Osteoblast (primary cell): ENCODE measurements around the gene IGSF9B. TPM values are rescaled to one million over a fixed set of nuclear protein-coding genes. Genes with fewer than 3 reads are reported as not detected.

Experiments used
- DNase-seq: peaks from one replicate; pipeline ENCODE4 v3.0.0; 2011; ENCODE audit warnings: low spot score, mixed read lengths; ENCODE audit not compliant: insufficient read length; ENCODE audit errors: missing footprints
- H2AFZ ChIP-seq: 2 replicates; pipeline ENCODE4 v1.6.0; 2011; ENCODE audit warnings: mild to moderate bottlenecking, low read length
- H3K27ac ChIP-seq: 2 replicates; pipeline ENCODE4 v1.5.1; 2011; ENCODE audit warnings: mild to moderate bottlenecking, low read depth, low read length, moderate library complexity
- H3K27me3 ChIP-seq: 2 replicates; pipeline ENCODE4 v1.6.0; 2012; ENCODE audit warnings: mild to moderate bottlenecking, control low read depth, inconsistent platforms, low read length, moderate library complexity; ENCODE audit not compliant: insufficient read depth
- H3K36me3 ChIP-seq: 2 replicates; pipeline ENCODE4 v1.5.1; 2011; ENCODE audit warnings: mild to moderate bottlenecking, low read length, control low read depth, moderate library complexity; ENCODE audit not compliant: insufficient read depth
- H3K4me1 ChIP-seq: 2 replicates; pipeline ENCODE4 v1.5.1; 2011; ENCODE audit warnings: mild to moderate bottlenecking, low read length, control low read depth, moderate library complexity; ENCODE audit not compliant: insufficient read depth
- H3K4me2 ChIP-seq: 2 replicates; pipeline ENCODE4 v1.6.0; 2011; ENCODE audit warnings: mild to moderate bottlenecking, low read length; ENCODE audit not compliant: insufficient read depth
- H3K4me3 ChIP-seq: fragments of 200-600 bp; sonication (generic); 3 replicates; pipeline ENCODE4 v1.5.1; 2012; ENCODE audit warnings: mild to moderate bottlenecking, low read length, inconsistent platforms; ENCODE audit not compliant: insufficient read depth
- H3K79me2 ChIP-seq: 2 replicates; pipeline ENCODE4 v1.6.0; 2012; ENCODE audit warnings: mild to moderate bottlenecking, low read length, control low read depth, inconsistent platforms; ENCODE audit not compliant: insufficient read depth
- H3K9me3 ChIP-seq: 2 replicates; pipeline ENCODE4 v1.5.1; 2011; ENCODE audit warnings: low read depth, low read length, control low read depth
- H4K20me1 ChIP-seq: 2 replicates; pipeline ENCODE4 v1.6.0; 2012; ENCODE audit warnings: mild to moderate bottlenecking, low read length, control low read depth; ENCODE audit not compliant: insufficient read depth
- CTCF ChIP-seq: IDR thresholded peaks from 2 replicates; pipeline ENCODE4 v1.5.1; 2011; ENCODE audit warnings: mild to moderate bottlenecking, low read depth, low read length, moderate library complexity; ENCODE audit errors: extremely low read depth
- total RNA-seq: library from RNA; depleted of rRNA; stranded (reverse); fragments of >200 nt; gene quantifications from 2 replicates; pipeline ENCODE4 v1.2.3, GENCODE V29; 2012

The IGSF9B gene
- total RNA-seq, 1 donor = 0.36 TPM

- no peak overlapping the region for H3K4me2 ChIP-seq
- H3K9me3 ChIP-seq = no peaks in the 10 kb centered on the region
- no peaks in the 10 kb centered on the region for H4K20me1 ChIP-seq
- no peak for TF ChIP-seq CTCF
- H3K27me3 ChIP-seq = no peaks in the 10 kb centered on the region
- no peaks in the 10 kb centered on the region for H3K79me2 ChIP-seq
- H3K4me3 ChIP-seq = no peak overlapping the region
- no peaks in the 10 kb centered on the region for H3K36me3 ChIP-seq
- no peak for DNase-seq
- no peak overlapping the region for H2AFZ ChIP-seq
- no peaks in the 10 kb centered on the region for H3K4me1 ChIP-seq
- no peak overlapping the region for H3K27ac ChIP-seq
These were observed 10.3 kb upstream of the IGSF9B start for GRCh38 chr11:133966921-133967598.

- TF ChIP-seq CTCF = no peak
- H4K20me1 ChIP-seq = no peaks in the 10 kb centered on the region
- H3K9me3 ChIP-seq = no peaks in the 10 kb centered on the region
- no peaks in the 10 kb centered on the region for H3K36me3 ChIP-seq
- H3K4me3 ChIP-seq = no peak overlapping the region
- no peak for DNase-seq
- no peak overlapping the region for H2AFZ ChIP-seq
- H3K79me2 ChIP-seq = no peaks in the 10 kb centered on the region
- H3K27ac ChIP-seq = no peak overlapping the region
- H3K4me1 ChIP-seq = no peaks in the 10 kb centered on the region
- no peaks in the 10 kb centered on the region for H3K27me3 ChIP-seq
- H3K4me2 ChIP-seq = no peak overlapping the region
These were observed 9.4 kb upstream of the IGSF9B start for GRCh38 chr11:133966172-133966651.

- Histone ChIP-seq H3K27ac (no peak overlapping the region), H3K79me2 (no peaks in the 10 kb centered on the region), H4K20me1 (no peaks in the 10 kb centered on the region), H3K27me3 (no peaks in the 10 kb centered on the region), H3K4me2 (no peak overlapping the region), H3K9me3 (no peaks in the 10 kb centered on the region), H3K36me3 (no peaks in the 10 kb centered on the region), H2AFZ (no peak overlapping the region), H3K4me3 (no peak overlapping the region), H3K4me1 (no peaks in the 10 kb centered on the region)
- TF ChIP-seq CTCF = no peak
- no peak for DNase-seq
These were observed 8.3 kb upstream of the IGSF9B start for GRCh38 chr11:133965031-133965601.

- H2AFZ ChIP-seq = no peak overlapping the region
- H3K27ac ChIP-seq = no peak overlapping the region
- DNase-seq = no peak
- H3K79me2 ChIP-seq = no peaks in the 10 kb centered on the region
- no peak overlapping the region for H3K4me2 ChIP-seq
- no peaks in the 10 kb centered on the region for H3K4me1 ChIP-seq
- H3K9me3 ChIP-seq = no peaks in the 10 kb centered on the region
- no peaks in the 10 kb centered on the region for H3K36me3 ChIP-seq
- no peaks in the 10 kb centered on the region for H3K27me3 ChIP-seq
- H4K20me1 ChIP-seq = no peaks in the 10 kb centered on the region
- no peak for TF ChIP-seq CTCF
- H3K4me3 ChIP-seq = no peak overlapping the region
These were observed 7.6 kb upstream of the IGSF9B start for GRCh38 chr11:133964356-133964755.
